ENCODE data around the gene TBL3. TPM values are rescaled to one million over a fixed set of nuclear protein-coding genes. Genes with fewer than 3 reads are reported as not detected.

The TBL3 gene
- total RNA-seq, 1 experiment from 2014 or later = 73.4 TPM

DNA sequence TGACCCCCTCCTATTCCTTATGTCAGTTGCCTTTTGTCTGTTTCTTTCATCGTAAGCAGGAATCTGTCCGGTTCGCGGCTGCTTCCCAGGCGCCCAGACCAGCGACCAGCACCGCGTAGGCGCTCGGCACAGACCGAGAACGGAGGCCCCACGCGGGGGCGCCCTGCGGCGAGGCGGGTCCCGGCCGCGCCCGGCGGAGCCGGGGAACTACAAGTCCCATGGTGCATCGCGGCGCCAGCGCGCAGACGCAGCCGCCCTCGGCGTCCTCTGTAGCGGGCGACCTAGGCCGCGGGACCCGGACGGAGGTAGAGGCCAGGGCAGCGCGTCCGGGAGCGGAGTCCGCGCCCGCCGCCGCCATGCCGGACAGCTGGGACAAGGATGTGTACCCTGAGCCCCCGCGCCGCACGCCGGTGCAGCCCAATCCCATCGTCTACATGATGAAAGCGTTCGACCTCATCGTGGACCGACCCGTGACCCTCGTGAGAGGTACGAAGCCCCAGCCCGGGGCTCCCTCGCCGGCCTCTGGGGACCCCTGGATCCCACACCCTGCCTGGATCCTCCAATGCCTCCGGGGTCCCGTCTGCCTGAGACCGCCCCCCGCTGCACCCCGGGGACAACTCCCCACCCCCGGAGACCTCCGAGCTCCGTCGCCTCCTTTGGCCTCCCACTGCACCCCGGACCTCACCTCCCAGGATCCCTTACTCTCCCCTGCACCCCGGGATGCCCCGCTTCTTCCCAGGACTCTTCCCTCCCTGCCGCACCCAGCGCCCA is 12.4 kb upstream of the TBL3 start, which contains the start of gene NDUFB10 (continued):
- 0 out of 2 replicates have a peak, but pooled peaks have one; percentile 57 for TF ChIP-seq ZBTB43 (CRISPR knock-in tag; IDR thresholded peaks at IDR 0.05)
- TF ChIP-seq RORB (CRISPR knock-in tag; IDR thresholded peaks at IDR 0.05) = no peak
- TF ChIP-seq, protein P1, sequence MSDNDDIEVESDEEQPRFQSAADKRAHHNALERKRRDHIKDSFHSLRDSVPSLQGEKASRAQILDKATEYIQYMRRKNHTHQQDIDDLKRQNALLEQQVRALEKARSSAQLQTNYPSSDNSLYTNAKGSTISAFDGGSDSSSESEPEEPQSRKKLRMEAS (CRISPR knock-in tag; IDR thresholded peaks at IDR 0.05) = peak; percentile 54; the same call in 1 of the 2 replicates
- no peak for TF ChIP-seq ETV6 (CRISPR knock-in tag; IDR thresholded peaks at IDR 0.05)
- peak; percentile 71; the same call in 1 of the 2 replicates for TF ChIP-seq SMAD3 (CRISPR knock-in tag; IDR thresholded peaks at IDR 0.05; ENCODE audit: borderline replicate concordance)
- 0 out of 2 replicates have a peak, but pooled peaks have one; percentile 44 for TF ChIP-seq ELF4 (CRISPR knock-in tag; IDR thresholded peaks at IDR 0.05; ENCODE audit: low read depth)
- TF ChIP-seq FOXP4 (CRISPR knock-in tag; IDR thresholded peaks at IDR 0.05) = peak; percentile 66; the same call in 1 of the 2 replicates
- TF ChIP-seq TEAD4 (CRISPR knock-in tag; IDR thresholded peaks at IDR 0.05) = no peak
- TF ChIP-seq FOXP1 (CRISPR knock-in tag; IDR thresholded peaks at IDR 0.05; ENCODE audit: borderline replicate concordance) = 0 out of 2 replicates have a peak, but pooled peaks have one; percentile 24
- TF ChIP-seq, protein P2, sequence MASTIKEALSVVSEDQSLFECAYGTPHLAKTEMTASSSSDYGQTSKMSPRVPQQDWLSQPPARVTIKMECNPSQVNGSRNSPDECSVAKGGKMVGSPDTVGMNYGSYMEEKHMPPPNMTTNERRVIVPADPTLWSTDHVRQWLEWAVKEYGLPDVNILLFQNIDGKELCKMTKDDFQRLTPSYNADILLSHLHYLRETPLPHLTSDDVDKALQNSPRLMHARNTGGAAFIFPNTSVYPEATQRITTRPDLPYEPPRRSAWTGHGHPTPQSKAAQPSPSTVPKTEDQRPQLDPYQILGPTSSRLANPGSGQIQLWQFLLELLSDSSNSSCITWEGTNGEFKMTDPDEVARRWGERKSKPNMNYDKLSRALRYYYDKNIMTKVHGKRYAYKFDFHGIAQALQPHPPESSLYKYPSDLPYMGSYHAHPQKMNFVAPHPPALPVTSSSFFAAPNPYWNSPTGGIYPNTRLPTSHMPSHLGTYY (CRISPR knock-in tag; IDR thresholded peaks at IDR 0.05) = peak; percentile 84; the same call in 1 of the 2 replicates
- no peak for TF ChIP-seq CTCF (IDR thresholded peaks at IDR 0.05)
- no peak for TF ChIP-seq NR2C2 (CRISPR knock-in tag; IDR thresholded peaks at IDR 0.05)
- TF ChIP-seq SP1 (CRISPR knock-in tag; conservative IDR thresholded peaks at IDR 0.05) = peak; percentile 83
- peak; percentile 87 for TF ChIP-seq E2F5 (CRISPR knock-in tag; IDR thresholded peaks at IDR 0.05)
- peak; percentile 82 for TF ChIP-seq CREM (CRISPR knock-in tag; IDR thresholded peaks at IDR 0.05)
- TF ChIP-seq, protein P3, sequence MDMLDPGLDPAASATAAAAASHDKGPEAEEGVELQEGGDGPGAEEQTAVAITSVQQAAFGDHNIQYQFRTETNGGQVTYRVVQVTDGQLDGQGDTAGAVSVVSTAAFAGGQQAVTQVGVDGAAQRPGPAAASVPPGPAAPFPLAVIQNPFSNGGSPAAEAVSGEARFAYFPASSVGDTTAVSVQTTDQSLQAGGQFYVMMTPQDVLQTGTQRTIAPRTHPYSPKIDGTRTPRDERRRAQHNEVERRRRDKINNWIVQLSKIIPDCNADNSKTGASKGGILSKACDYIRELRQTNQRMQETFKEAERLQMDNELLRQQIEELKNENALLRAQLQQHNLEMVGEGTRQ (CRISPR knock-in tag; IDR thresholded peaks at IDR 0.05) = peak; percentile 33
- 0 out of 2 replicates have a peak, but pooled peaks have one; percentile 17 for TF ChIP-seq ZNF423 (CRISPR knock-in tag; IDR thresholded peaks at IDR 0.05)
- peak; percentile 37; the same call in 1 of the 2 replicates for TF ChIP-seq ESRRA (CRISPR knock-in tag; IDR thresholded peaks at IDR 0.05; ENCODE audit: borderline replicate concordance)
- no peak for TF ChIP-seq ZNF281 (CRISPR knock-in tag; IDR thresholded peaks at IDR 0.05)
- TF ChIP-seq GABPB1 (CRISPR knock-in tag; IDR thresholded peaks at IDR 0.05) = peak; percentile 51; the same call in 1 of the 2 replicates
- TF ChIP-seq NR1H2 (CRISPR knock-in tag; IDR thresholded peaks at IDR 0.05) = no peak
- peak; percentile 77 for TF ChIP-seq FOXK1 (CRISPR knock-in tag; IDR thresholded peaks at IDR 0.05)
- no peak for TF ChIP-seq PREB (CRISPR knock-in tag; IDR thresholded peaks at IDR 0.05; ENCODE audit: borderline replicate concordance)
- 0 out of 2 replicates have a peak, but pooled peaks have one; percentile 62 for TF ChIP-seq TCF7 (CRISPR knock-in tag; IDR thresholded peaks at IDR 0.05; ENCODE audit: low read depth)
- TF ChIP-seq PRRX2 (CRISPR knock-in tag; IDR thresholded peaks at IDR 0.05) = peak; percentile 55; the same call in 1 of the 2 replicates
- TF ChIP-seq GTF2I (CRISPR knock-in tag; conservative IDR thresholded peaks at IDR 0.05) = no peak
